UCSD-AML1 (cell line): ENCODE measurements around the gene ANXA4.
"Not testable (repeated sequence)": the region's sequence is repeated elsewhere in the genome, so short reads cannot be mapped to it uniquely, and the experiment has no call there.

Source experiments
- DNase-seq: peaks from one replicate; lab custom pipeline; 2025; ENCODE audit not compliant: unreplicated experiment; lab: John Stamatoyannopoulos, UW

The ANXA4 gene

GRCh38 chr2:69720404-69720803 is 21.5 kb upstream of the ANXA4 start:
- DNase-seq = no peak

GRCh38 chr2:69721022-69721421 is 20.9 kb upstream of the ANXA4 start:
- no peak for DNase-seq

- DNase-seq = no peak
Measured at GRCh38 chr2:69723791-69724190, 18.1 kb upstream of the ANXA4 start.

GRCh38 chr2:69724540-69725159 is 17.3 kb upstream of the ANXA4 start:
- peak; percentile 78 for DNase-seq

GRCh38 chr2:69725706-69726360 is 16.1 kb upstream of the ANXA4 start:
- no peak for DNase-seq

- no peak for DNase-seq
Measured at GRCh38 chr2:69729266-69729665, 12.7 kb upstream of the ANXA4 start.

GRCh38 chr2:69729781-69730180 is 12.2 kb upstream of the ANXA4 start:
- DNase-seq = no peak

- DNase-seq = no peak
Measured at GRCh38 chr2:69731147-69731970, 10.6 kb upstream of the ANXA4 start.

- DNase-seq = no peak
Measured at GRCh38 chr2:69733342-69734034, 8.4 kb upstream of the ANXA4 start.

GRCh38 chr2:69734035-69734611 is 7.8 kb upstream of the ANXA4 start:
- no peak for DNase-seq

- no peak for DNase-seq
Measured at GRCh38 chr2:69734854-69735544, 6.9 kb upstream of the ANXA4 start.

- DNase-seq = no peak
Measured at GRCh38 chr2:69735686-69736085, 6.2 kb upstream of the ANXA4 start.

GRCh38 chr2:69738149-69738548 is 3.8 kb upstream of the ANXA4 start:
- DNase-seq = not testable (repeated sequence)

- DNase-seq = no peak
Measured at GRCh38 chr2:69740502-69740951, 1.4 kb upstream of the ANXA4 start.

GRCh38 chr2:69741229-69741574 is 732 bp upstream of the ANXA4 start:
- DNase-seq = peak; percentile 54

GRCh38 chr2:69742322-69742952 is 503 bp downstream of the ANXA4 start:
- DNase-seq = no peak

GRCh38 chr2:69743847-69744264 is 1.9 kb downstream of the ANXA4 start:
- no peak for DNase-seq

GRCh38 chr2:69744456-69744855 is 2.5 kb downstream of the ANXA4 start:
- no peak for DNase-seq

- DNase-seq = no peak
Measured at GRCh38 chr2:69745035-69745434, 3.1 kb downstream of the ANXA4 start.

GRCh38 chr2:69750246-69750645 is 8.3 kb downstream of the ANXA4 start:
- DNase-seq = no peak
